SKM-1 treated with dmso at 0.1 percent for 144 hours (cell line): ENCODE measurements around the gene ANK3.
"Not testable (repeated sequence)": the region's sequence is repeated elsewhere in the genome, so short reads cannot be mapped to it uniquely, and the experiment has no call there.

ENCODE experiments used
- DNase-seq: peaks from one replicate; lab custom pipeline; 2025; ENCODE audit not compliant: unreplicated experiment; lab: John Stamatoyannopoulos, UW

Gene ANK3

GRCh38 chr10:60310740-60311139 is 78.9 kb downstream of the ANK3 start:
- DNase-seq: no peak

GRCh38 chr10:60309891-60310290 is 79.8 kb downstream of the ANK3 start:
- no peak for DNase-seq

DNA sequence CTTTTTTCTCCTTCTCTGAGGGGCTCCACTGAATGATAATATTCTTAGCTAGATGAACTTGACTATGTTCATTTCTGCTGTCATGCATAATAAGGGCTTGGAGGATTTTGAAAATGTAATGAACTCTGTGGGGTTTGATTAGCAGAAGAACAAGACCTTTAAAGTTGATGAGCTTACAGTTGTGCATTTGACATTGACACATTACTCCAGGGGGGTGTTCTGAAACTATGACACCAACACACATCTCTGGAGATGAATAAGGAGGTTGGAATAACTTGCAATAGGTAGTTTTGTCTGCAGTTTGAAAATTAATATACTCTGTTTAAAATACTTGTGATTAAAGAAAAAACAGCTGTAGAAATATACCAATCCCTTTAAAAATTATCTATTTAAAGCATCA is 80.3 kb downstream of the ANK3 start:
- no peak for DNase-seq

GRCh38 chr10:60305380-60305892 is 84.2 kb downstream of the ANK3 start:
- no peak for DNase-seq

- no peak for DNase-seq
Observed at GRCh38 chr10:60304829-60305379, 84.8 kb downstream of the ANK3 start.

DNA sequence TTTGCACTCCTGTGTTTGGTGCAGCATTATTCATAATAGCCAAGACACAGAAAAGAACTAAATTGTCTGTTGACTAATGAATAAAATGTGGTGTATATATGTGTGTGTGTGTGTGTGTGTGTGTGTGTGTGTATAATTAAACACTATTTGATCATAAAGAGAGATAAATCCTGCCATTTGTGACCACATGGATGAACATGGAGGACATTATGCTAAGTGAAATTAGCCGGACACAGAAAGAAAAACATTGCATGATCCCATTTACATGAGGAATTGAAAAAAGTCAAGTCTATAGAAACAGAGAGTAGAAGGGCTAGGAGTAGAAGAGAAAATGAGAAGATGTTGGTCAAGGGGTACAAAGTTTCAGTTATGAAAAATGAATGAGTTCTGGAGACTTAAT is 85.9 kb downstream of the ANK3 start:
- DNase-seq: no peak

DNA sequence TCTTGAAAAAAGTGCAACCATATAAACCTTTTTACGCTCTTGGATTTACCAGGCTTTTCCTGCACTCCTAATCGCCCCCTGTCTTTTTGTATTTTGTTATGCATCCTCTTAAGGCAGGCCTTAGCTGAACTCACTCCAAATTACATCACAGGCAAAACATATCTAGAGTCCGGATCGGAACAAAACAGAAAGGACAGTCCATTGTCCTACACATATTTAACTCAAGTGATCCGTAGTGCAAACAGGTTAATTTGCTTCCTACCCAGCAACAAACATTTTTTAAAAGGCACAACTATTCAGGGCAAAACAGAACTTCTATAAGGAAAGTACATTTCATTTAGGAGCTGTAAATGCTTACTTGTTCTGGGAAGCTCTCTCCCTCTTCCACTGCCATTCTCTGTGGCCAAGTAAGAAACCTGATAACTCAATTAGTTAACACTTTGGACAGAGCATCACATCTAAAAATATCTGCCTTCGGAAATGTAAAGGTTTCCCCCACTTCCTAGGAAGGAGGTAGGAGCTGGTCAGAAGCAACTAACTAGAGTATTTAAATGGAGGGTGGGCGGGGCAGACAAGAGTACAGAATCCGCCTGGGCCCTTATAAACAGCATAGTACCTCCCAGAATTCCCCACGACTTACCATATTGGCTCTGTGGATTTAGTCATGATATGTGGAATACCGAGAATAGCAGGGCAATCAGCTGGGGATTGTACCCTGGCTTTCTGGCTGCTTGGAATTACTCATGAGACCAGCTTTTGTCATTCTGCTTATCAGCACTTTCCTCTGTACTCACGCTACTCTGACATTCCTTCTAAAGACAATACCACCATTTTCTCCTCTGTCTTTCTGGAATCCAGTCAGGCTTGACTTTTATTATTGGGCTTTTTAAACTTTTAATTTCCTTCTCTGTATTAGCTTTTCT is 89.5 kb downstream of the ANK3 start:
- no peak for DNase-seq

- DNase-seq: no peak
Observed at GRCh38 chr10:60299390-60299778, 90.3 kb downstream of the ANK3 start.

- DNase-seq: no peak
Observed at GRCh38 chr10:60298408-60299389, 91.0 kb downstream of the ANK3 start.

DNA sequence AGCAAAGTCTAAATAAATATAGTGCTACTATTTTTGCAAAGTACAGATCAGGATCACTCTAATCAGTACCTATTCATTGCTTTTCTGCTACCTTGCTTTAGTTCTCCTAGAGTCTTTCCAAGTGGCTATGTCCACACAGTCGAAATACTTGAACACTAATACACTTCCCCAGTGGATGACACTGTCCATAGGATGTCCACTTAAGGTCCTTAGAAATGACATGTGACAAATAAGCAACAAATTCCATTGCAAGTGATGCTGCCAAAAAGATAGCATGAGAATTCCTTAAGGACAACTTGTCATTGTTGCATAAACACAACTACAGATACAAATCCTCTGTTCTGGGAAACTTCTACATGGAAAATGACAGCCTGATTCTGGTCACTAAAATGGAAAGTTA is 93.6 kb downstream of the ANK3 start:
- DNase-seq: no peak

DNA sequence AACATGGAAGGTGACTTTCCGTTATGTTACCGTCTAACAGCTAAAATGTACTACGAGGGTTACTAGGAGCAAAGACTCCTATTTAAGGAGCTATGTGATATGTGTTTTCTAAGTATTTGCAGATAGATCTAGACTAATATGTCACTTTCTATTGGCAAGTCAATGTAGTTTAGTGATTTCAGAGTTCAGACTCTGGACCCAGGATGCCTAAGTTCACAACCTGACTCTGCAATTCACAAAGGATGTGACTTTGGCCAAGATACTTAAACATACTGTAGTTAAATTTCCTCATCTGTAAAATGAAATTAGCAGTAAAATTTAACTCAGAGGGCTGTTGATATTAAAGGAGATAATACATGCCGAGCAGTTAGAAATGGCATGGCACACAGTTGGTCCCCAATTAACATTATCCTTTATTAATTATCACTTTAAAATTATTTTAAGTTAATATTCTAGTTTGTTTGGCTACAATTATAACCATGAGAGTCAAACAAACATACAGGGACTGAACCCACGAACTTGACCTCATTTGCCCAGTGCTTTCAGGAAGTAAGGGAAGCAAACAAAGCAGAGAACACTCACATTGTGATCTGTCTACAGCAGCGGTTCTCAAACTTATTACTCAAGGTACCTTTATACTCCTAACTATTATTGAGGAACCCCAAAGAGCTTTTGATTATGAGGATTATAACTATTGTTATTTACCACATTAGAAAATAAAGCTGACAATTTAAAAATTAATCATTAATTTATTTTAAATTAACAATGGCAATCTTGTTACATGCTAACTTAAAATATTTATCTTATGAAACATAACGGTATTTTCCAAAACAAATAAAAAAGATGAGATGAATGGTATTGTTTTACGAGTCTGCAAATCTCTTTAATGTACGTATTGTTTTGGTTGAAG is 94.4 kb downstream of the ANK3 start:
- DNase-seq: no peak

- no peak for DNase-seq
Observed at GRCh38 chr10:60293581-60294175, 96.0 kb downstream of the ANK3 start.

DNA sequence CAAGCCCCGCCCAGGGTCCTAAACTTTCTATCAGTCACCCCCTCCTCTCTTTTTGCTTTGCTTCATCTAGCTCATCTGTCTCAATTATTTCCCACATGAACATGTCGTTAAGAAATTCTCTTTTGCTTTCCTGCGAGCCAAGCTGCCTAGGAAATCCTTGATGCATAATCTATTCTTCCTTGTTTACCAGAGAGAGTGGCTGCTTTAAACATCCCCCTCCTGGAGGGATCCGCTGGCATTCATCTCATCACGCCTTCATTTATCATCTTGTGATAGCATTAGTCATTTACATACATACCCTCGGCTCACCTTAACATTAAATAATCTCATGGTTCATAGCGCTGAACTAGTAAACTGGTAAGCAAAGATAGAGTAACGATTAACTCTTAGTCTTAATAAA is 96.7 kb downstream of the ANK3 start:
- no peak for DNase-seq

- DNase-seq: not testable (repeated sequence)
Observed at GRCh38 chr10:60292536-60292935, 97.1 kb downstream of the ANK3 start.

- no peak for DNase-seq
Observed at GRCh38 chr10:60291344-60291930, 98.2 kb downstream of the ANK3 start.

GRCh38 chr10:60290558-60290957 is 99.1 kb downstream of the ANK3 start:
- DNase-seq: no peak

DNA sequence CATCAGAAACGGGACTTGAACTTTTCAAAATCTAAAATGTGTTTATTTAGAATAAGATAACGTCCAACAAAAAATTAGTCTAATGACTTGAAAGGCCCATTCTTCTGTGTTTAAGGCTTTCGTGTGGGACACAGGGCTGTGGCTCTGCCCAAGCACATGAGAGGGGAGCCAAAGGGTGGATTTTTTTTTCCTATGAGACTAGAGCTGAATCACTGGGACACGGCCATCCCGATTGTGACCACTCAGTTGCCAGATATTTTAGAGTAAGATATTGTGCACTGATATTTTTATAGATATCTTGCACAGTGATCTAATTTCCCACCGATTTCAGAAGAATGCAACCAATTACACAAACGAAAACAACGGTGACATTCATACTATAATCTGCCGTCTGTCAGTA is 99.9 kb downstream of the ANK3 start:
- no peak for DNase-seq

DNA sequence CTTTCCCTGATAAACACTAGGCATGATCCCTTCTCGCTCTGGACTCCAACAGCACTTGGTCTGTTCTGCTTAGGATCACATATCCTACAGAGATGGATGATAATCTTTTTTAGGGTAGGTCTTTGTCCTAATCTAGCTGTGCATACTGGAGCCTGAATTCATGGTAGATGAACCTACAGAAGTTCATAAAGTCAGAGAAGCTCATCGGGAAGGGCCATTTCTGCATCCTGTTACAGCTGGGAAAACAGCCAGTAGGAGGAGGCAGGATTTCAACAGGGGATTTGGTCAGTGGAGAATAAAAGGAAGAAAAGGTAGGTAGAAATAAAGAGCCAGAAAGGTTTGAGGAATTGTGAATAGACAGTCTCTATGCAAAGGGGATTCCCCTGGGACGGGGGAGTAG is 101.4 kb downstream of the ANK3 start:
- DNase-seq: no peak

- no peak for DNase-seq
Observed at GRCh38 chr10:60286559-60286958, 103.1 kb downstream of the ANK3 start.
